H1 (cell line): ENCODE measurements around the gene SSU72. TPM values are rescaled to one million over a fixed set of nuclear protein-coding genes. Genes with fewer than 3 reads are reported as not detected.

Source experiments
- CTCF ChIA-PET: fragments of 300-600 bp; sonication (Branson Sonifier 250); formaldehyde crosslinking; loops from one replicate; lab custom pipeline; 2021; ENCODE audit not compliant: partially characterized antibody; lab: Charles Lee
- POLR2A ChIA-PET: fragments of 300-600 bp; sonication (Branson Sonifier 250); formaldehyde crosslinking; loops from one replicate; lab custom pipeline; 2021; ENCODE audit warnings: inconsistent platforms; ENCODE audit not compliant: partially characterized antibody; lab: Charles Lee
- DNase-seq, 2 experiments: peaks; one replicate each; pipeline versions ENCODE4 v3.0.0 to v3.0.0-alpha.2; 2010 to 2022; ENCODE audit warnings: low spot score in 2 of 2, low read depth in 1 of 2, mixed read lengths in 1 of 2
- FAIRE-seq: peaks from 2 replicates; lab custom pipeline; 2011; peaks lifted over from hg19 to GRCh38; lab: Jason Lieb, UNC
- H2AFZ ChIP-seq: 2 replicates; pipeline ENCODE4 v1.8.1; 2012; ENCODE audit warnings: low read length, inconsistent platforms
- H2AK5ac ChIP-seq: 2 replicates; pipeline ENCODE4 v1.6.1; 2013; ENCODE audit warnings: low read depth, low read length
- H2BK120ac ChIP-seq: replicated peaks from 2 replicates; pipeline ENCODE3; 2013; ENCODE audit warnings: low read depth, low read length, inconsistent platforms
- H2BK12ac ChIP-seq: 2 replicates; pipeline ENCODE4 v1.6.1; 2013; ENCODE audit warnings: low read depth, low read length
- H2BK15ac ChIP-seq: 2 replicates; pipeline ENCODE4 v1.6.1; 2013; ENCODE audit warnings: low read length
- H2BK20ac ChIP-seq: 2 replicates; pipeline ENCODE4 v1.6.1; 2013; ENCODE audit warnings: low read length
- H2BK5ac ChIP-seq: 2 replicates; pipeline ENCODE4 v1.6.1; 2013; ENCODE audit warnings: low read depth, low read length
- H3K14ac ChIP-seq: 2 replicates; pipeline ENCODE4 v1.6.1; 2013; ENCODE audit warnings: inconsistent platforms; ENCODE audit not compliant: insufficient read length
- H3K18ac ChIP-seq: 2 replicates; pipeline ENCODE4 v1.6.1; 2013; ENCODE audit warnings: low read length; ENCODE audit errors: extremely low read depth
- H3K23ac ChIP-seq: 2 replicates; pipeline ENCODE4 v1.6.1; 2013; ENCODE audit warnings: inconsistent platforms; ENCODE audit not compliant: insufficient read length
- H3K23me2 ChIP-seq: 2 replicates; pipeline ENCODE4 v1.6.1; 2013; ENCODE audit warnings: low read depth, low read length
- H3K27ac ChIP-seq: 2 replicates; pipeline ENCODE4 v1.6.1; 2011; ENCODE audit warnings: low read depth, low read length, inconsistent platforms
- H3K27me3 ChIP-seq, 4 experiments: replicated peaks in 1 of 4; 1 replicate in 1 of 4; 2 replicates in 3 of 4; pipeline versions ENCODE4 v1.6.1 to v1.8.1; 2011 to 2013; ENCODE audit warnings: low read length in 3 of 4, mild to moderate bottlenecking in 3 of 4, inconsistent platforms in 2 of 4, mixed read lengths in 2 of 4, moderate library complexity in 1 of 4; ENCODE audit not compliant: control insufficient read depth in 3 of 4, insufficient read depth in 3 of 4; ENCODE audit errors: extremely low read depth in 1 of 4
- H3K36me3 ChIP-seq, 4 experiments: 2 replicates each; pipeline versions ENCODE4 v1.6.1 to v1.8.1; 2011 to 2013; ENCODE audit warnings: mild to moderate bottlenecking in 4 of 4, low read length in 3 of 4, moderate library complexity in 2 of 4, control low read depth in 1 of 4, inconsistent platforms in 1 of 4; ENCODE audit not compliant: insufficient read depth in 4 of 4, control insufficient read depth in 2 of 4
- H3K4ac ChIP-seq: replicated peaks from 2 replicates; pipeline ENCODE3; 2013; ENCODE audit warnings: low read length, low read depth, mixed read lengths, inconsistent platforms; ENCODE audit not compliant: insufficient read length
- H3K4me1 ChIP-seq, 4 experiments: replicated peaks in 1 of 4; 1 replicate in 1 of 4; 2 replicates in 3 of 4; pipeline versions ENCODE4 v1.6.1 to v1.8.1; 2011 to 2013; ENCODE audit warnings: low read length in 3 of 4, inconsistent platforms in 2 of 4, mixed read lengths in 1 of 4; ENCODE audit not compliant: insufficient read depth in 4 of 4, control insufficient read depth in 3 of 4
- H3K4me2 ChIP-seq, 2 experiments: 2 replicates each; pipeline versions ENCODE4 v1.6.1 to v1.8.1; 2011 to 2013; ENCODE audit warnings: low read depth in 2 of 2, low read length in 2 of 2, control low read depth in 1 of 2, inconsistent platforms in 1 of 2, mild to moderate bottlenecking in 1 of 2; ENCODE audit not compliant: insufficient read depth in 1 of 2
- H3K4me3 ChIP-seq, 4 experiments: fragments of 200-600, 300-600 bp in 1 of 4; sonication (generic), shearing (Covaris generic), sonication (Bioruptor Twin) in 1 of 4; 2 replicates each; pipeline versions ENCODE4 v1.5.1 to v1.8.1; 2011 to 2016; ENCODE audit warnings: low read length in 4 of 4, low read depth in 3 of 4, control low read depth in 2 of 4, inconsistent platforms in 2 of 4, mild to moderate bottlenecking in 2 of 4, mixed read lengths in 1 of 4, moderate library complexity in 1 of 4; ENCODE audit not compliant: insufficient read depth in 2 of 4; ENCODE audit errors: extremely low read depth in 1 of 4
- H3K56ac ChIP-seq: replicated peaks from 2 replicates; pipeline ENCODE3; 2013; ENCODE audit warnings: low read depth, mild to moderate bottlenecking, mixed read lengths, low read length, inconsistent platforms; ENCODE audit not compliant: insufficient read length
- H3K79me1 ChIP-seq: 2 replicates; pipeline ENCODE4 v1.6.1; 2013; ENCODE audit warnings: low read depth, low read length, control low read depth
- H3K79me2 ChIP-seq, 2 experiments: 2 replicates each; pipeline versions ENCODE4 v1.6.1 to v1.8.1; 2012 to 2013; ENCODE audit warnings: low read length in 2 of 2, mild to moderate bottlenecking in 2 of 2, inconsistent platforms in 1 of 2; ENCODE audit not compliant: insufficient read depth in 2 of 2, control insufficient read depth in 1 of 2
- H3K9ac ChIP-seq, 4 experiments: replicated peaks in 1 of 4; 1 replicate in 1 of 4; 2 replicates in 3 of 4; pipeline versions ENCODE4 v1.6.1 to v1.8.1; 2011 to 2013; ENCODE audit warnings: low read depth in 3 of 4, low read length in 3 of 4, control low read depth in 2 of 4, mild to moderate bottlenecking in 2 of 4, moderate library complexity in 2 of 4, inconsistent platforms in 1 of 4; ENCODE audit errors: extremely low read depth in 1 of 4
- H3K9me3 ChIP-seq, 2 experiments: 2 replicates each; pipeline versions ENCODE4 v1.6.1 to v1.8.1; 2012 to 2013; ENCODE audit warnings: mild to moderate bottlenecking in 2 of 2, moderate library complexity in 2 of 2, control low read depth in 1 of 2, inconsistent platforms in 1 of 2, low read depth in 1 of 2, low read length in 1 of 2, mixed read lengths in 1 of 2; ENCODE audit not compliant: insufficient read depth in 2 of 2
- H4K20me1 ChIP-seq, 2 experiments: replicated peaks in 1 of 2; 2 replicates each; pipeline versions ENCODE3 to v1.8.1; 2011 to 2013; ENCODE audit warnings: inconsistent platforms in 2 of 2, low read length in 2 of 2, mild to moderate bottlenecking in 1 of 2; ENCODE audit not compliant: insufficient read depth in 2 of 2, control insufficient read depth in 1 of 2
- H4K5ac ChIP-seq: 2 replicates; pipeline ENCODE4 v1.6.1; 2013; ENCODE audit warnings: low read length, low read depth, mixed read lengths, inconsistent platforms; ENCODE audit not compliant: insufficient read length
- H4K8ac ChIP-seq: 2 replicates; pipeline ENCODE4 v1.8.0; 2013; ENCODE audit warnings: mild to moderate bottlenecking, moderate library complexity, low read length, inconsistent platforms; ENCODE audit not compliant: insufficient read depth; ENCODE audit errors: extremely low read depth
- H4K91ac ChIP-seq: replicated peaks from 2 replicates; pipeline ENCODE3; 2013; ENCODE audit warnings: low read length, mixed read lengths, inconsistent platforms; ENCODE audit not compliant: insufficient read length
- POLR2A ChIP-seq, 2 experiments: IDR thresholded peaks; 1 replicate in 1 of 2; 2 replicates in 1 of 2; pipeline ENCODE4 v1.6.1; 2011; ENCODE audit warnings: low read depth in 2 of 2, low read length in 2 of 2, mild to moderate bottlenecking in 2 of 2; ENCODE audit errors: control extremely low read depth in 1 of 2
- RNF2 ChIP-seq: fragments of 200-900, 300-1000 bp; sonication (generic); IDR thresholded peaks from 2 replicates; pipeline ENCODE4 v1.7.1; 2016; ENCODE audit warnings: borderline replicate concordance, low read depth, mild to moderate bottlenecking, antibody characterized with exemption, low read length; ENCODE audit not compliant: poor library complexity, severe bottlenecking; ENCODE audit errors: missing control alignments
- WGBS, 2 experiments: shearing (Covaris generic) in 1 of 2; methylation state at CpG; one replicate each; pipeline versions ENCODE4 v1.1.6 to v1.1.7; 2013 to 2015; ENCODE audit warnings: low lambda C conversion rate in 2 of 2, mixed read lengths in 2 of 2, inconsistent platforms in 1 of 2, low coverage in 1 of 2, missing lambda C conversion rate in 1 of 2; ENCODE audit not compliant: insufficient replicate concordance in 2 of 2, insufficient coverage in 1 of 2, insufficient read length in 1 of 2; ENCODE audit errors: extremely low coverage in 1 of 2, missing lambda C conversion rate in 1 of 2; 5-methylcytosine and 5-hydroxymethylcytosine counted together
- polyA plus RNA-seq, 7 experiments: library from polyadenylated mRNA; depleted of rRNA in 3 of 7; stranded (reverse) in 5 of 7; unstranded in 2 of 7; fragments of >200 nt in 5 of 7; fragments of 200-250 nt in 2 of 7; gene quantifications; 1 replicate in 5 of 7; 2 replicates in 1 of 7; 4 replicates in 1 of 7; pipeline versions ENCODE4 v1.2.1 to v1.2.3, GENCODE V29; 2011 to 2013; ENCODE audit warnings: missing spikeins in 2 of 7, mixed read lengths in 2 of 7
- total RNA-seq: library from RNA; stranded (reverse); fragmentation: NEBNext Ultra II Directional; extraction: Animal tissue kit (Norgen Biotek cat#: 25700); gene quantifications from 2 replicates; pipeline ENCODE4 v1.2.1, GENCODE V29; 2021

The SSU72 gene
- total and polyA plus RNA-seq, 2 of the 8 experiments (the other 6 are each of a cell fraction or from before 2014, with no cell fraction given), result 110 to 165 TPM

DNA sequence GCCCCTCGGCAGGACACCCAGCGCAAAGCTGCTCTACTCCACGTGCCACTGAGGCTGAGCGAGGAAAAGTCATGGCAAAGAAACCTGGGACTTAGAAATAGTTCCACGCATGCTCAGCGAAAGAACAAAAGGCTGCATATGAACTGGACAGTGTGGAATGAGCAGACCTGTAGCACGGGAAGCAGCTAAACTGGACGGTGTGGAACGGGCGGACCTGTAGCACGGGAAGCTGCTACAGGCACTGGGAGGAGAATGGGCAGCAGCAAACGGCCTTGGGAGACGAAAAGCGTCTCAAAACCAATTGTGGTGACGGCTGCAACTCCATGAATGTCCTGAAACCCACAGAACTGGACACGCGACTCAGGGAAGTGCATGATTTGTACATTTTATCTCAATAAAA lies 15.6 kb downstream of the SSU72 start:
- Histone ChIP-seq H3K18ac (no peak overlapping the region), H3K4me1 (no peaks in the 10 kb centered on the region), H3K4me2 (no peak overlapping the region), H4K8ac (no peak overlapping the region), H2BK20ac (no peak overlapping the region), H3K79me2 (peaks cover 0 to 21% of the 10 kb centered on the region in 2 experiments; a peak in 1 of 4 replicates), H2AK5ac (no peak overlapping the region), H3K4me3 (no peak overlapping the region), H4K5ac (no peak overlapping the region), H2AFZ (no peak overlapping the region), H3K9ac (no peak overlapping the region), H3K23ac (no peak overlapping the region), H3K14ac (no peak overlapping the region), H3K56ac (no peak overlapping the region), H2BK12ac (peak overlapping the region; percentile 50; the same call in 1 of the 2 replicates), H3K79me1 (no peaks in the 10 kb centered on the region; the same call in 1 of the 2 replicates), H4K20me1 (peaks cover 7 to 28% of the 10 kb centered on the region in 2 experiments), H4K91ac (no peak overlapping the region), H2BK5ac (no peak overlapping the region), H3K27me3 (no peaks in the 10 kb centered on the region), H3K9me3 (no peaks in the 10 kb centered on the region), H3K27ac (peak overlapping the region; percentile 34; the same call in 1 of the 2 replicates), H3K4ac (no peak overlapping the region), H2BK120ac (no peak overlapping the region), H2BK15ac (no peak overlapping the region; the same call in 1 of the 2 replicates), H3K23me2 (no peaks in the 10 kb centered on the region), H3K36me3 (peaks cover 9 to 30% (median 16%) of the 10 kb centered on the region in 4 experiments; a peak in 7 of 8 replicates)
- TF ChIP-seq RNF2 (no peak), POLR2A (IDR thresholded peaks at IDR 0.05; ENCODE audit: control extremely low read depth in 1 of 2, low read depth in 2 of 2, low read length in 2 of 2) (0 out of 3 replicates have a peak, but pooled peaks of 1 of the 2 experiments have one; percentile 1)
- DNase-seq (no peak), FAIRE-seq (no peak)
- 92% methylated on average over 17 of the region's 17 CpGs; no CpG with 5 or more reads in 1 of the 2 experiments for WGBS, 2 experiments
- CTCF ChIA-PET, result interaction anchor here (1.3 to 2.4 kb wide), 4 partner anchors 8 to 60 kb away, joined by 3 to 8 read pairs (median 6); no protein-coding TSS in a partner anchor
- POLR2A ChIA-PET, result interaction anchor here (0.6 to 23.0 kb wide), 9 partner anchors 5 to 220 kb away, joined by 3 to 367 read pairs (median 4); no protein-coding TSS in a partner anchor
